Testis (tissue), 2 donors: ENCODE results near the gene OXSR1.

Source experiments
- POLR2A ChIP-seq: fragments of 450-650 bp; IDR thresholded peaks from one replicate; pipeline ENCODE4 v1.6.1; 2017; ENCODE audit warnings: antibody characterized with exemption, mild to moderate bottlenecking, moderate library complexity
- TF ChIP-seq, protein P1 (sequence below), 3 experiments: fragments of 450-650 bp in 2 of 3; fragments of 200-600 bp in 1 of 3; sonication (generic) in 1 of 3; IDR thresholded peaks; one replicate each; pipeline ENCODE4 v1.5.1; 2016 to 2019; ENCODE audit warnings: antibody characterized with exemption in 3 of 3, mild to moderate bottlenecking in 2 of 3, moderate library complexity in 1 of 3

DNA sequence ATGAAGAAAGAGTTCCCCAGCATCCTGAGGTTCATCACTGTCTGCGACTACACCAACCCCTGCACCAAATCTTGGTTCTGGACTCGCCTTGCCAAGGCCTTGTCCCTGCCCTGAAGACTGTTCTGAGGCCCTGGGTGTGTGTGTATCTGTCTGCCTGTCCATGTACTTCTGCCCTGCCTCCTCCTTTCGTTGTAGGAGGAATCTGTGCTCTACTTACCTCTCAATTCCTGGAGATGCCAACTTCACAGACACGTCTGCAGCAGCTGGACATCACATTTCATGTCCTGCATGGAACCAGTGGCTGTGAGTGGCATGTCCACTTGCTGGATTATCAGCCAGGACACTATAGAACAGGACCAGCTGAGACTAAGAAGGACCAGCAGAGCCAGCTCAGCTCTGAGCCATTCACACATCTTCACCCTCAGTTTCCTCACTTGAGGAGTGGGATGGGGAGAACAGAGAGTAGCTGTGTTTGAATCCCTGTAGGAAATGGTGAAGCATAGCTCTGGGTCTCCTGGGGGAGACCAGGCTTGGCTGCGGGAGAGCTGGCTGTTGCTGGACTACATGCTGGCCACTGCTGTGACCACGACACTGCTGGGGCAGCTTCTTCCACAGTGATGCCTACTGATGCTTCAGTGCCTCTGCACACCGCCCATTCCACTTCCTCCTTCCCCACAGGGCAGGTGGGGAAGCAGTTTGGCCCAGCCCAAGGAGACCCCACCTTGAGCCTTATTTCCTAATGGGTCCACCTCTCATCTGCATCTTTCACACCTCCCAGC is 24.0 kb upstream of the OXSR1 start:
- TF ChIP-seq, protein P1, sequence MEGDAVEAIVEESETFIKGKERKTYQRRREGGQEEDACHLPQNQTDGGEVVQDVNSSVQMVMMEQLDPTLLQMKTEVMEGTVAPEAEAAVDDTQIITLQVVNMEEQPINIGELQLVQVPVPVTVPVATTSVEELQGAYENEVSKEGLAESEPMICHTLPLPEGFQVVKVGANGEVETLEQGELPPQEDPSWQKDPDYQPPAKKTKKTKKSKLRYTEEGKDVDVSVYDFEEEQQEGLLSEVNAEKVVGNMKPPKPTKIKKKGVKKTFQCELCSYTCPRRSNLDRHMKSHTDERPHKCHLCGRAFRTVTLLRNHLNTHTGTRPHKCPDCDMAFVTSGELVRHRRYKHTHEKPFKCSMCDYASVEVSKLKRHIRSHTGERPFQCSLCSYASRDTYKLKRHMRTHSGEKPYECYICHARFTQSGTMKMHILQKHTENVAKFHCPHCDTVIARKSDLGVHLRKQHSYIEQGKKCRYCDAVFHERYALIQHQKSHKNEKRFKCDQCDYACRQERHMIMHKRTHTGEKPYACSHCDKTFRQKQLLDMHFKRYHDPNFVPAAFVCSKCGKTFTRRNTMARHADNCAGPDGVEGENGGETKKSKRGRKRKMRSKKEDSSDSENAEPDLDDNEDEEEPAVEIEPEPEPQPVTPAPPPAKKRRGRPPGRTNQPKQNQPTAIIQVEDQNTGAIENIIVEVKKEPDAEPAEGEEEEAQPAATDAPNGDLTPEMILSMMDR (IDR thresholded peaks at IDR 0.05), result no peak
- TF ChIP-seq POLR2A, result no peak
